Stimulated activated naive B cell treated with anti-CD40 and anti-IgM and Interleukin-4, amounts not matched to agents 10 μg/mL and 1 μg/mL and 100 μg/mL, for 72 hours (primary cell): ENCODE measurements around the gene COPA.
A peak's percentile ranks its signal among the peaks of the same experiment; 100 is the strongest.
"Not testable (repeated sequence)": the region's sequence is repeated elsewhere in the genome, so short reads cannot be mapped to it uniquely, and the experiment has no call there.

Experiments used
- ATAC-seq, 2 donors: fragments of 150-1000 bp; cut with Tn5 transposase; replicated peaks; 2 replicates each; pipeline ENCODE4 v1.10.0; 2021; ENCODE audit warnings: moderate library complexity in 1 of 2
- DNase-seq: peaks from one replicate; pipeline ENCODE4 v3.0.0; 2021
- H3K27ac Mint-ChIP-seq: one replicate; pipeline ENCODE4 v1.8.0; 2022; ENCODE audit warnings: mild to moderate bottlenecking, mixed read lengths
- H3K27me3 Mint-ChIP-seq, 2 donors: one replicate each; pipeline ENCODE4 v1.8.0; 2022; ENCODE audit warnings: mixed read lengths in 2 of 2
- H3K36me3 Mint-ChIP-seq, 2 donors: one replicate each; pipeline ENCODE4 v1.8.0; 2022; ENCODE audit warnings: mixed read lengths in 2 of 2, mild to moderate bottlenecking in 1 of 2
- H3K4me1 Mint-ChIP-seq, 2 donors: one replicate each; pipeline ENCODE4 v1.8.0; 2022; ENCODE audit warnings: mixed read lengths in 2 of 2, mild to moderate bottlenecking in 1 of 2
- H3K4me3 Mint-ChIP-seq, 2 donors: one replicate each; pipeline ENCODE4 v1.8.0; 2022; ENCODE audit warnings: mild to moderate bottlenecking in 2 of 2, mixed read lengths in 2 of 2, moderate library complexity in 1 of 2
- H3K9me3 Mint-ChIP-seq, 2 donors: one replicate each; pipeline ENCODE4 v1.8.0; 2022; ENCODE audit warnings: mixed read lengths in 2 of 2, mild to moderate bottlenecking in 1 of 2

COPA gene

GRCh38 chr1:160342953-160343869 lies at the start of gene COPA, which contains the start of gene NCSTN:
TSS of gene COPA (minus strand) at chr1:160343250. CDS start at chr1:160343170, 80 bp downstream.
TSS of gene NCSTN (plus strand) at chr1:160343383. CDS start at chr1:160343397, 14 bp downstream.
- peaks cover 35 to 68% of the 10 kb centered on the region in 2 donors for H3K4me1 Mint-ChIP-seq
- DNase-seq, result peak; percentile 93
- ATAC-seq, result peak; percentile 91 to 92
- H3K27me3 Mint-ChIP-seq, result no peaks in the 10 kb centered on the region
- no peaks in the 10 kb centered on the region for H3K9me3 Mint-ChIP-seq
- peak within 1 kb of the TSS; percentile 99 for H3K27ac Mint-ChIP-seq
- peaks cover 29 to 44% of the 10 kb centered on the region in 2 donors for H3K36me3 Mint-ChIP-seq
- peak within 1 kb of the TSS; percentile 93 to 94 for H3K4me3 Mint-ChIP-seq

GRCh38 chr1:160388406-160388805 lies 45.4 kb upstream of the COPA start:
- H3K27me3 Mint-ChIP-seq, result peaks cover 14 to 16% of the 10 kb centered on the region in 2 donors
- not testable (repeated sequence) for DNase-seq, H3K9me3 Mint-ChIP-seq, H3K4me3 Mint-ChIP-seq, H3K4me1 Mint-ChIP-seq, H3K27ac Mint-ChIP-seq, ATAC-seq, H3K36me3 Mint-ChIP-seq

DNA sequence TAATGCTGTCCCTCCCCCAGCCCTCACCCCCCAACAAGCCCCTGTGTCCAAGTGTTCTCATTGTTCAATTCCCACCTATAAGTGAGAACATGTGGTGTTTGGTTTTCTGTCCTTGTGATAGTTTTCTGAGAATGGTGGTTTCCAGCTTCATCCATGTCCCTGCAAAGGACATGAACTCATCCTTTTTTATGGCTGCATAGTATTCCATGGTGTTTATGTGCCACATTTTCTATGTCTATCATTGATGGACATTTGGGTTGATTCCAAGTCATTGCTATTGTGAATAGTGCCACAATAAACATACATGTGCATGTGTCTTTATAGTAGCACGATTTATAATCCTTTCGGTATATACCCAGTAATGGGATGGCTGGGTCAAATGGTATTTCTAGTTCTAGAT lies 41.8 kb upstream of the COPA start:
- H3K27ac Mint-ChIP-seq, H3K36me3 Mint-ChIP-seq, H3K4me3 Mint-ChIP-seq, H3K9me3 Mint-ChIP-seq, ATAC-seq, H3K4me1 Mint-ChIP-seq, H3K27me3 Mint-ChIP-seq, DNase-seq: not testable (repeated sequence)

DNA sequence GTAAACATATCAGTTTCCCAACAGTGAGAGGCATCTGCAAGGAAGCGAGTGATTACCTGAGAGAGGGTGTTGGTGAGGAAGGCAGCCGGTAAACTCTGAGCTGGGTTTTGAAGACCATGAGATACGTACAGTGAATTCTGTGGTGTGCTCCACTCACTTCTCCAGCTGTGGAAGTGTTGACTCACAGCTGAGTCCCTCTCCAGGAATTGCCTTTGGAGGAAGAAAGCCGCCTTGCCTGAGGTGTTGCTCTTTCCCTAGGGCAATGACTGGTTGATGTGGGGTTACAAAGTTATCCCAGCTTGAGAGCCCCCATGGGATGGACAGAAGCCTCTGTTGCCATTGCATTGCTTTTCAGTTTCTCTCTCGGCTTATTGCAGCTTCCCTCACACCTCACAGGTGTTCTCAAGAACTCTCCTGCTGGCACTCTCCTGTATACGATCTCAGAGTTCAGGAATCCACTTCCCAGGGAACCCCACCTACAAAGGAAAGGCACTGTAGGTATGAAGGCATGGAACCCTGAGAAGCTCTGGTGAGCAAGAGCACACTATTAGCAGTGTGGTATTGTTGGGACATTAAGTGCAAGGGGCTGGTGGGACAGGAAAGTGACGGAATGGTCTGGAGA lies 34.6 kb upstream of the COPA start:
- H3K27ac Mint-ChIP-seq, result no peak overlapping the region
- no peak for ATAC-seq
- no peak for DNase-seq

DNA sequence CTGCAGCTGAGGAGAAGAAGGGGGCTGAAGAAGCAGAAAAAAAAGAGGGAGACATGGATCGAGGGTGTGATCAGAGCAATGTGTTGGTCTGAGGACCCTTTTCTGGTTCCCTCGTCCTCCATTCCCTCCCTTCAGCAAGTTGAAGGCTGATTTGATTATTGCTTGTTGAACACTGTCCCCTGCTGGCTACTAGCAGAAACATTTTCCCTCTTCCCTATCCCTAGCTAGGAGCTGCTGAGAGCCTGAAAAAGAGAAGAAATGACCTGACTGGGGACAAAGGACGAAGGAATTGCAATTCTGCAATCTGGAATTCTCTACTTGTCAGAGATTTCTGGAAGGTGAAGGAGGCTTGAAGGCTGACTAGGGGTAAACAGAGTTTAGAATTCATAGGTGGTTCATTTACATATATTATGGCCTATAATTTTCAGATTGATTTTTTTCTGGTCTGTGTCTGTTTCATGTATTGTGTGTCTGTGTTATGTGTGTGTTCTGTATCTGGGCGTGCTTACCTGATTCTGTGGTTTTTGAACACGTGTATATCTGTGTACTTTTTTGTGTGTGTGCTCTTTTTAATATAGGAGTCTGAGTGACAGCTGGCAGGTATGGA lies 33.6 kb upstream of the COPA start:
- Mint-ChIP-seq H3K27me3 (peaks cover 0 to 3% of the 10 kb centered on the region in 2 donors), H3K4me1 (peaks cover 18 to 27% of the 10 kb centered on the region in 2 donors), H3K4me3 (peak overlapping the region in 1 of 2 donors; percentile 46), H3K9me3 (no peaks in the 10 kb centered on the region), H3K36me3 (peaks cover 7 to 9% of the 10 kb centered on the region in 2 donors), H3K27ac (no peak overlapping the region)
- peak; percentile 18 for DNase-seq
- peak; percentile 62 to 67 for ATAC-seq

More for the DNA sequence above, 34.6 kb upstream of the COPA start:
- Mint-ChIP-seq H3K4me1 (peaks cover 18 to 27% of the 10 kb centered on the region in 2 donors), H3K4me3 (no peak overlapping the region), H3K9me3 (no peaks in the 10 kb centered on the region), H3K36me3 (no peaks in the 10 kb centered on the region), H3K27me3 (no peaks in the 10 kb centered on the region)

DNA sequence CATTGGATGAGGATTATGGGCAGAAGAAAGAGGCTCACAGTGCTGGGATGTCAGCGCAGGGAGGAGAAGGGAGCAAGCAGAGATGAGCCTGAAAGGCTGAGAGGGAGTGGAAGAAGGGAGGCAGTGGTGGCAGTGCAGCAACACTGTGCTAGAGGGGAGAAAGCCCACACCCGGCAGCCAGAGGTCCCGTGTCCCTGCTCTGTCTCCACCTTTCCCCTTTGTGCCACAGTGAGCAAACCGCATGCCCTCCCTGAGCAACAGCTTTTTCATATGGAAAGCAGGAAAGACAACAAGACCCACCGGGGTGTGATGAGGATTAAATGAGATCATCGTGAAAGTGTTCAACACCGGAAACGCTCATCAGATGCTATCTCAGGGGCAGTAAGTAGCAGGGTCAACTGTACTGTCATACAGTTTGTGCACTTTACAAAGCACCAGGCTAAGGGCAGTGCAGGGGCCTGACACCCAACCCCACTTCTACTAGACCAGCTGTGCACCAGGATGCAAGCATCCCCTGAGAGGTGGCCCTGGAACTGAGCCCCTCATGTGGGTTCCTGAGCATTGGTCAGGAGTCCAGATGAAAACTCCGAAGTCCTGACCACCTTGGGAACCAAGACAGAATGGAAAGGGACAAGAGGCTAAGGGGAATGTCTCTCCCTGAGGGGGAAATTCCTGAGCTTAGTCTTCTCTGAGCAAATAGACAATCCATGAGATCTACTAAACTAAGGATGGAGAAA lies 32.9 kb upstream of the COPA start:
- H3K36me3 Mint-ChIP-seq, result peaks cover 12 to 15% of the 10 kb centered on the region in 2 donors
- peaks cover 0 to 3% of the 10 kb centered on the region in 2 donors for H3K27me3 Mint-ChIP-seq
- ATAC-seq (peak; percentile 61 to 64), DNase-seq (no peak)
- H3K4me1 Mint-ChIP-seq, result peaks cover 18 to 27% of the 10 kb centered on the region in 2 donors
- peak overlapping the region; percentile 34 to 55 for H3K4me3 Mint-ChIP-seq
- peak overlapping the region; percentile 93 for H3K27ac Mint-ChIP-seq
- no peaks in the 10 kb centered on the region for H3K9me3 Mint-ChIP-seq

DNA sequence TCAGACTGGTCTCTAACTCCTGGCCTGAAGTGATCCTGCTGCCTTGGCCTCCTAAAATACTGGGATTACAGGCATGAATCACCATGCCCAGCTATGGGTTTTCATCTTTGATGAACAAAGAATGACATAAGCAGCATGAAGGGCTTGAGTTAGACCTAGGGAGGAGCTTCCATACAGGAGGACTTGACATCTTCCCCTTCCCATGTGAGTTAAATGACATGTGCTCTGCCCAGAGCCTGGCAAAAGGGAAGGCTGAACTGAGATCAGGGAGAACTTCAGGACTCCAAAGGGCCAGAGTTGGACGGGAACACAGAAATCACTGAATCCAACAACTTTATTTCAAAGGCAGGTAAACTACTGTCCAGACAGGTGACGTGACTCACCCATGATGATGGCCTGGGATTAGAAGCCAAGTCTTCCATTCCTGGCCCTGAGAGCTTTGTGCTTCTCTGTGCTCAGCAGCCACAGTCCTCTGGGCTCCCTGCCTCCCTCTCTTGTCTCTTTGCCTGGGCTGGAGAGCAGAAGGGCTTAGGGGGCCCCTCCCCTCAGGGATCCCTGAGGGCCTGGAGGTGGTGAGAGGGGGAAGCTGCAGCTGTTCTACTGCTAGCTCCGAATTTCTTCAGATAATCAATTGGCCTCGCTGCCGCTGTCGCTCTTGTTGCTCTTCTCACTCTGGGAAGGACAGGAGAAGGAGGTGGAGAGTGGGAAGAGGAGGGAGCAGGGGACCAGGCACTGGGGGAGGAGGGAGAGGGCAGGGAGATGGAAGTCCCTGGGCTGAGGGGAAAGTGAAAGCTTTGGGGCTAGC lies 31.5 kb upstream of the COPA start:
- Mint-ChIP-seq H3K4me3 (peak overlapping the region; percentile 22 to 67), H3K9me3 (no peaks in the 10 kb centered on the region), H3K27ac (peak overlapping the region; percentile 75), H3K27me3 (peaks cover 0 to 3% of the 10 kb centered on the region in 2 donors), H3K36me3 (peaks cover 19 to 22% of the 10 kb centered on the region in 2 donors), H3K4me1 (peaks cover 18 to 27% of the 10 kb centered on the region in 2 donors)
- DNase-seq (no peak), ATAC-seq (no peak)

DNA sequence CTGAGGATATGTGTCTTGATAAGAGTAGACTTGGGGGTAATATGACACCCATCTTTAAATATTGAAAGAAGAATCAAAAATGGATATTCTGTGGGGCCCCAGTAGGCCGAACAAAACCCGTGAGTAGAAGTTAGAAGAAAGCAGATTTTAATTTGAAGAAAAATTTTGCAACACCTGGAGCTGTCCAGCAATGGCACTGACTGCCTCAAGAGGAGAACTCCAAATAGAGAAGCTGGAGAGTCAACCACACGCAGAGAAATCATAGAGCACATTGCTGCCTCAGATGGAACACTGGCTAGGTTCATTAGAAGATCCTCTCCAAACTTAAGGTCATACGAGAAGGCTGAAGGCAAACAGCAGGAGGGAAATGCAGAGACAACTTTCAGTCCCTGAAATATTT lies 30.6 kb upstream of the COPA start:
- Mint-ChIP-seq H3K36me3 (peaks cover 19 to 22% of the 10 kb centered on the region in 2 donors), H3K4me1 (peaks cover 18 to 27% of the 10 kb centered on the region in 2 donors), H3K4me3 (no peak overlapping the region), H3K9me3 (no peaks in the 10 kb centered on the region), H3K27me3 (peaks cover 0 to 3% of the 10 kb centered on the region in 2 donors), H3K27ac (no peak overlapping the region)
- ATAC-seq (no peak), DNase-seq (no peak)

DNA sequence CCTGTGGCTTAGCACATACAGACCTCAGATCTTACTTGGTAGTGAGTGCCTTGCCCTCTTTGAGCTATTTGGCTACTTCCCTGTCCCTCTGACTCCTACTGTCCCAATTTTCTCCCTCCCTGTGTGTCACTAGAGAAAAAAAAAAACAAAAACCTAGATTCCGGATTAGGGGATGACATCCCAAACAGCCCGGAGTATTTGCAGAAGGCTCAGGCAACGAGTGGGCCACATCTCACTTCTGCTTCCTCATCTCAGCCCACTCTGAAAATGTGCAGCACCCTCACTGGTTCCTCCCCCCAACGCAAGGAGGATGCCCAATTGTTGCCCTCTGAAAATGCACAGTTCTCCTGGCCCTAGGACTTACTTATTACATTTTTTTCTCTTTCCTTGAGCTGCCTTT lies 28.7 kb upstream of the COPA start:
- no peaks in the 10 kb centered on the region for H3K9me3 Mint-ChIP-seq
- H3K4me1 Mint-ChIP-seq, result peaks cover 18 to 25% of the 10 kb centered on the region in 2 donors
- H3K27me3 Mint-ChIP-seq, result peaks cover 0 to 3% of the 10 kb centered on the region in 2 donors
- ATAC-seq (no peak), DNase-seq (no peak)
- H3K4me3 Mint-ChIP-seq, result no peak overlapping the region
- no peak overlapping the region for H3K27ac Mint-ChIP-seq
- H3K36me3 Mint-ChIP-seq, result peaks cover 22 to 23% of the 10 kb centered on the region in 2 donors

- Mint-ChIP-seq H3K27ac (no peak overlapping the region), H3K4me1 (peaks cover 14 to 20% of the 10 kb centered on the region in 2 donors), H3K9me3 (no peaks in the 10 kb centered on the region), H3K36me3 (peaks cover 22 to 23% of the 10 kb centered on the region in 2 donors), H3K4me3 (no peak overlapping the region), H3K27me3 (peaks cover 0 to 3% of the 10 kb centered on the region in 2 donors)
- ATAC-seq, result no peak
- DNase-seq, result no peak
Measured at GRCh38 chr1:160371346-160371631, 28.2 kb upstream of the COPA start.

GRCh38 chr1:160370561-160371345 lies 27.7 kb upstream of the COPA start:
- H3K27ac Mint-ChIP-seq, result no peak overlapping the region
- H3K36me3 Mint-ChIP-seq, result peaks cover 22 to 25% of the 10 kb centered on the region in 2 donors
- no peaks in the 10 kb centered on the region for H3K9me3 Mint-ChIP-seq
- ATAC-seq, result no peak
- peaks cover 10 to 15% of the 10 kb centered on the region in 2 donors for H3K4me1 Mint-ChIP-seq
- peaks cover 0 to 3% of the 10 kb centered on the region in 2 donors for H3K27me3 Mint-ChIP-seq
- no peak for DNase-seq
- H3K4me3 Mint-ChIP-seq, result no peak overlapping the region

- H3K4me1 Mint-ChIP-seq, result no peaks in the 10 kb centered on the region
- ATAC-seq, result no peak
- no peak overlapping the region for H3K4me3 Mint-ChIP-seq
- no peak for DNase-seq
- no peak overlapping the region for H3K27ac Mint-ChIP-seq
- peaks cover 0 to 3% of the 10 kb centered on the region in 2 donors for H3K27me3 Mint-ChIP-seq
- H3K36me3 Mint-ChIP-seq, result peaks cover 27 to 31% of the 10 kb centered on the region in 2 donors
- H3K9me3 Mint-ChIP-seq, result no peaks in the 10 kb centered on the region
Measured at GRCh38 chr1:160369087-160369486, 26.0 kb upstream of the COPA start.
